Activated CD4-positive, alpha-beta T cell treated with anti-CD3 and anti-CD28 coated beads, Interleukin-2, amount 10 ng/mL, durations not matched to agents 7 days and 5 days (primary cell): Measurements from ENCODE around the gene FARS2. TPM values are rescaled to one million over a fixed set of nuclear protein-coding genes. Genes with fewer than 3 reads are reported as not detected.

Experiments used
- CTCF ChIA-PET: fragments of 350-600 bp; sonication (Branson Sonifier 250); formaldehyde crosslinking; loops from one replicate; lab custom pipeline; 2021; ENCODE audit warnings: antibody characterized with exemption; lab: Charles Lee
- POLR2A ChIA-PET: fragments of 350-600 bp; sonication (Branson Sonifier 250); formaldehyde crosslinking; loops from one replicate; lab custom pipeline; 2021; ENCODE audit warnings: antibody characterized with exemption; lab: Charles Lee
- DNase-seq: peaks from one replicate; pipeline ENCODE4 v3.0.0-alpha.2; 2020
- H3K27ac Mint-ChIP-seq: one replicate; pipeline ENCODE4 v1.8.0; 2021; ENCODE audit warnings: mild to moderate bottlenecking, moderate library complexity, mixed read lengths
- H3K27me3 Mint-ChIP-seq: one replicate; pipeline ENCODE4 v1.8.0; 2021; ENCODE audit warnings: mixed read lengths
- H3K36me3 Mint-ChIP-seq: one replicate; pipeline ENCODE4 v1.8.0; 2021; ENCODE audit warnings: low read depth, mixed read lengths
- H3K4me1 Mint-ChIP-seq: one replicate; pipeline ENCODE4 v1.8.0; 2021; ENCODE audit warnings: mixed read lengths
- H3K4me3 Mint-ChIP-seq: one replicate; pipeline ENCODE4 v1.8.0; 2021; ENCODE audit warnings: mild to moderate bottlenecking, moderate library complexity, mixed read lengths
- H3K9me3 Mint-ChIP-seq: one replicate; pipeline ENCODE4 v1.8.0; 2021; ENCODE audit warnings: mixed read lengths
- total RNA-seq, 2 experiments: library from RNA; stranded (reverse); gene quantifications; one replicate each; pipeline ENCODE4 v1.2.3, GENCODE V29; 2021

The FARS2 gene
- total RNA-seq, 2 experiments from 2014 or later: 17.2 to 17.5 TPM

- CTCF ChIA-PET: no interaction called here
- no peaks in the 10 kb centered on the region for H3K9me3 Mint-ChIP-seq
These were observed 269.8 kb downstream of the FARS2 start for GRCh38 chr6:5531161-5531560.

GRCh38 chr6:5531853-5532375, 270.6 kb downstream of the FARS2 start:
- H3K4me3 Mint-ChIP-seq: no peak overlapping the region
- H3K36me3 Mint-ChIP-seq: no peaks in the 10 kb centered on the region
- peaks cover 4% of the 10 kb centered on the region for H3K4me1 Mint-ChIP-seq
- no peak overlapping the region for H3K27ac Mint-ChIP-seq
- H3K27me3 Mint-ChIP-seq: no peaks in the 10 kb centered on the region
- POLR2A ChIA-PET: no interaction called here
- H3K9me3 Mint-ChIP-seq: no peaks in the 10 kb centered on the region
- no peak for DNase-seq
- CTCF ChIA-PET: interaction anchor here (1.3 kb wide), 1 partner anchor 46 kb away, joined by 3 read pairs; no protein-coding TSS in a partner anchor

More at GRCh38 chr6:5531161-5531560, 269.8 kb downstream of the FARS2 start:
- H3K4me3 Mint-ChIP-seq: no peak overlapping the region
- H3K27me3 Mint-ChIP-seq: no peaks in the 10 kb centered on the region
- H3K4me1 Mint-ChIP-seq: peaks cover 4% of the 10 kb centered on the region
- POLR2A ChIA-PET: no interaction called here
- H3K36me3 Mint-ChIP-seq: no peaks in the 10 kb centered on the region
- no peak overlapping the region for H3K27ac Mint-ChIP-seq
- no peak for DNase-seq

GRCh38 chr6:5532941-5533340, 271.6 kb downstream of the FARS2 start:
- H3K27me3 Mint-ChIP-seq: no peaks in the 10 kb centered on the region
- CTCF ChIA-PET: interaction anchor here (1.3 kb wide), 1 partner anchor 47 kb away, joined by 3 read pairs; no protein-coding TSS in a partner anchor
- H3K36me3 Mint-ChIP-seq: peaks cover 2% of the 10 kb centered on the region
- H3K4me1 Mint-ChIP-seq: peaks cover 4% of the 10 kb centered on the region
- no peak overlapping the region for H3K27ac Mint-ChIP-seq
- no peaks in the 10 kb centered on the region for H3K9me3 Mint-ChIP-seq
- POLR2A ChIA-PET: no interaction called here
- H3K4me3 Mint-ChIP-seq: no peak overlapping the region
- no peak for DNase-seq

GRCh38 chr6:5534643-5535042, 273.3 kb downstream of the FARS2 start:
- no peaks in the 10 kb centered on the region for H3K9me3 Mint-ChIP-seq
- H3K27ac Mint-ChIP-seq: no peak overlapping the region
- peaks cover 4% of the 10 kb centered on the region for H3K4me1 Mint-ChIP-seq
- CTCF ChIA-PET: no interaction called here
- peaks cover 2% of the 10 kb centered on the region for H3K36me3 Mint-ChIP-seq
- H3K27me3 Mint-ChIP-seq: no peaks in the 10 kb centered on the region
- H3K4me3 Mint-ChIP-seq: no peak overlapping the region
- no peak for DNase-seq
- POLR2A ChIA-PET: no interaction called here

GRCh38 chr6:5536644-5537043, 275.3 kb downstream of the FARS2 start:
- Mint-ChIP-seq H3K4me3 (no peak overlapping the region), H3K36me3 (peaks cover 2% of the 10 kb centered on the region), H3K4me1 (peaks cover 3% of the 10 kb centered on the region), H3K27me3 (no peaks in the 10 kb centered on the region), H3K27ac (no peak overlapping the region), H3K9me3 (no peaks in the 10 kb centered on the region)
- DNase-seq: no peak
- ChIA-PET CTCF (interaction anchor here (1.4 kb wide), 1 partner anchor 12 kb away, joined by 5 read pairs; no protein-coding TSS in a partner anchor), POLR2A (no interaction called here)

- Mint-ChIP-seq H3K4me1 (no peaks in the 10 kb centered on the region), H3K36me3 (peaks cover 2% of the 10 kb centered on the region), H3K4me3 (no peak overlapping the region), H3K27me3 (no peaks in the 10 kb centered on the region), H3K27ac (peak overlapping the region; percentile 58), H3K9me3 (no peaks in the 10 kb centered on the region)
- ChIA-PET POLR2A (no interaction called here), CTCF (interaction anchor here (1.4 kb wide), 1 partner anchor 12 kb away, joined by 5 read pairs; no protein-coding TSS in a partner anchor)
- no peak for DNase-seq
These were observed 275.8 kb downstream of the FARS2 start for GRCh38 chr6:5537132-5537531.

- ChIA-PET POLR2A (no interaction called here), CTCF (no interaction called here)
- no peak for DNase-seq
- no peaks in the 10 kb centered on the region for H3K4me1 Mint-ChIP-seq
- no peak overlapping the region for H3K4me3 Mint-ChIP-seq
- no peaks in the 10 kb centered on the region for H3K27me3 Mint-ChIP-seq
- peaks cover 2% of the 10 kb centered on the region for H3K36me3 Mint-ChIP-seq
- H3K27ac Mint-ChIP-seq: no peak overlapping the region
- H3K9me3 Mint-ChIP-seq: no peaks in the 10 kb centered on the region
These were observed 276.7 kb downstream of the FARS2 start for GRCh38 chr6:5537967-5538366.

GRCh38 chr6:5540370-5540769, 279.1 kb downstream of the FARS2 start:
- DNase-seq: no peak
- no peaks in the 10 kb centered on the region for H3K9me3 Mint-ChIP-seq
- CTCF ChIA-PET: no interaction called here

GRCh38 chr6:5541025-5541424, 279.7 kb downstream of the FARS2 start:
- ChIA-PET CTCF (no interaction called here), POLR2A (no interaction called here)
- Mint-ChIP-seq H3K27ac (no peak overlapping the region), H3K27me3 (no peaks in the 10 kb centered on the region), H3K36me3 (peaks cover 13% of the 10 kb centered on the region), H3K4me1 (no peaks in the 10 kb centered on the region), H3K4me3 (no peak overlapping the region), H3K9me3 (no peaks in the 10 kb centered on the region)
- no peak for DNase-seq

More at GRCh38 chr6:5540370-5540769, 279.1 kb downstream of the FARS2 start:
- H3K4me3 Mint-ChIP-seq: no peak overlapping the region
- no peak overlapping the region for H3K27ac Mint-ChIP-seq
- H3K36me3 Mint-ChIP-seq: peaks cover 9% of the 10 kb centered on the region
- H3K4me1 Mint-ChIP-seq: no peaks in the 10 kb centered on the region
- H3K27me3 Mint-ChIP-seq: no peaks in the 10 kb centered on the region
- POLR2A ChIA-PET: no interaction called here

GRCh38 chr6:5541751-5542432, 280.6 kb downstream of the FARS2 start:
- H3K4me1 Mint-ChIP-seq: no peaks in the 10 kb centered on the region
- no peak overlapping the region for H3K4me3 Mint-ChIP-seq
- no peak for DNase-seq
- ChIA-PET CTCF (no interaction called here), POLR2A (no interaction called here)
- H3K36me3 Mint-ChIP-seq: peaks cover 17% of the 10 kb centered on the region
- H3K9me3 Mint-ChIP-seq: no peaks in the 10 kb centered on the region
- H3K27me3 Mint-ChIP-seq: no peaks in the 10 kb centered on the region
- H3K27ac Mint-ChIP-seq: no peak overlapping the region

- H3K4me1 Mint-ChIP-seq: no peaks in the 10 kb centered on the region
- POLR2A ChIA-PET: no interaction called here
- H3K9me3 Mint-ChIP-seq: peaks cover 6% of the 10 kb centered on the region
- H3K36me3 Mint-ChIP-seq: peaks cover 31% of the 10 kb centered on the region
- CTCF ChIA-PET: no interaction called here
- no peak for DNase-seq
- no peak overlapping the region for H3K27ac Mint-ChIP-seq
- no peaks in the 10 kb centered on the region for H3K27me3 Mint-ChIP-seq
- H3K4me3 Mint-ChIP-seq: no peak overlapping the region
These were observed 286.2 kb downstream of the FARS2 start for GRCh38 chr6:5547556-5547955.

GRCh38 chr6:5550631-5551030, 289.3 kb downstream of the FARS2 start:
- CTCF ChIA-PET: interaction anchor here (0.6 kb wide), 1 partner anchor 729 kb away, joined by 4 read pairs; no protein-coding TSS in a partner anchor
- Mint-ChIP-seq H3K27me3 (no peaks in the 10 kb centered on the region), H3K36me3 (peaks cover 21% of the 10 kb centered on the region), H3K4me1 (no peaks in the 10 kb centered on the region), H3K27ac (no peak overlapping the region), H3K9me3 (peaks cover 6% of the 10 kb centered on the region), H3K4me3 (no peak overlapping the region)
- no peak for DNase-seq
- POLR2A ChIA-PET: no interaction called here

- POLR2A ChIA-PET: no interaction called here
- Mint-ChIP-seq H3K4me1 (no peaks in the 10 kb centered on the region), H3K9me3 (peaks cover 6% of the 10 kb centered on the region), H3K4me3 (no peak overlapping the region), H3K27ac (no peak overlapping the region), H3K27me3 (no peaks in the 10 kb centered on the region), H3K36me3 (peaks cover 14% of the 10 kb centered on the region)
- no peak for DNase-seq
- CTCF ChIA-PET: no interaction called here
These were observed 290.9 kb downstream of the FARS2 start for GRCh38 chr6:5552243-5552642.
